Loucy (cell line): Measurements from ENCODE around the gene CREG1.

Experiments used
- H2AFZ ChIP-seq: fragments of 200-600 bp; sonication (generic); 2 replicates; pipeline ENCODE4 v1.6.0; 2016; ENCODE audit warnings: antibody characterized with exemption, mild to moderate bottlenecking, low read length, moderate library complexity
- H3F3A ChIP-seq: fragments of 200-600 bp; 2 replicates; pipeline ENCODE4 v1.6.0; 2016; ENCODE audit warnings: antibody characterized with exemption, low read depth, mild to moderate bottlenecking
- H3K27me3 ChIP-seq: fragments of 200-600 bp; sonication (generic); 2 replicates; pipeline ENCODE4 v1.6.1; 2014; ENCODE audit warnings: low read length, mild to moderate bottlenecking; ENCODE audit not compliant: insufficient read depth, poor library complexity, severe bottlenecking
- H3K36me3 ChIP-seq: fragments of 200-600 bp; sonication (generic); 2 replicates; pipeline ENCODE4 v1.6.1; 2016; ENCODE audit warnings: low read length; ENCODE audit not compliant: insufficient read depth
- H3K4me1 ChIP-seq: fragments of 200-600 bp; sonication (generic); 2 replicates; pipeline ENCODE4 v1.5.1; 2014; ENCODE audit warnings: low read length, mild to moderate bottlenecking; ENCODE audit not compliant: insufficient read depth, poor library complexity, severe bottlenecking
- H3K4me2 ChIP-seq: fragments of 200-600 bp; sonication (generic); 2 replicates; pipeline ENCODE4 v1.6.0; 2014; ENCODE audit warnings: antibody characterized with exemption, low read length, low read depth, mild to moderate bottlenecking; ENCODE audit not compliant: poor library complexity, severe bottlenecking
- H3K4me3 ChIP-seq: fragments of 200-600 bp; sonication (generic); 2 replicates; pipeline ENCODE4 v1.5.1; 2014; ENCODE audit warnings: low read length, mild to moderate bottlenecking, mixed read lengths; ENCODE audit not compliant: poor library complexity, severe bottlenecking
- H3K79me2 ChIP-seq: fragments of 200-600 bp; sonication (generic); 2 replicates; pipeline ENCODE4 v1.6.1; 2014; ENCODE audit warnings: low read length; ENCODE audit not compliant: insufficient read depth
- H3K9ac ChIP-seq: fragments of 200-600 bp; sonication (generic); 2 replicates; pipeline ENCODE4 v1.6.0; 2014; ENCODE audit warnings: mild to moderate bottlenecking, low read depth, low read length, moderate library complexity; ENCODE audit not compliant: poor library complexity, severe bottlenecking
- H3K9me2 ChIP-seq: fragments of 200-600 bp; sonication (generic); replicated peaks from 2 replicates; pipeline ENCODE4 v1.6.1; 2016; ENCODE audit warnings: low read depth, low read length, mixed read lengths
- H3K9me3 ChIP-seq: fragments of 200-600 bp; sonication (generic); 2 replicates; pipeline ENCODE4 v1.6.1; 2014; ENCODE audit warnings: mild to moderate bottlenecking, antibody characterized with exemption, low read length, low read depth; ENCODE audit not compliant: insufficient read depth
- H4K20me1 ChIP-seq: fragments of 200-600 bp; sonication (generic); 2 replicates; pipeline ENCODE4 v1.6.0; 2014; ENCODE audit warnings: antibody characterized with exemption, low read length, mild to moderate bottlenecking; ENCODE audit not compliant: insufficient read depth, poor library complexity, severe bottlenecking
- CTCF ChIP-seq: fragments of 200-600 bp; sonication (generic); conservative IDR thresholded peaks from 2 replicates; pipeline ENCODE4 v1.5.1; 2014; ENCODE audit warnings: mild to moderate bottlenecking, antibody characterized with exemption, low read length
- EZH2phosphoT487 ChIP-seq: fragments of 200-600 bp; IDR thresholded peaks from 2 replicates; pipeline ENCODE4 v1.6.1; 2018; ENCODE audit warnings: antibody characterized with exemption, mild to moderate bottlenecking, moderate library complexity, borderline replicate concordance

Gene CREG1

GRCh38 chr1:167542109-167543032 is 11.2 kb downstream of the CREG1 start:
- TF ChIP-seq EZH2phosphoT487 (no peak), CTCF (no peak)
- no peak overlapping the region for H3K4me2 ChIP-seq
- H3K9me2 ChIP-seq, result no peaks in the 10 kb centered on the region
- H3K4me1 ChIP-seq, result no peaks in the 10 kb centered on the region
- no peak overlapping the region for H3K4me3 ChIP-seq
- no peaks in the 10 kb centered on the region for H3K9me3 ChIP-seq
- peaks cover 11% of the 10 kb centered on the region; the same call in 1 of the 2 replicates for H3K36me3 ChIP-seq
- no peaks in the 10 kb centered on the region for H3F3A ChIP-seq
- no peak overlapping the region for H3K9ac ChIP-seq
- H4K20me1 ChIP-seq, result no peaks in the 10 kb centered on the region
- no peaks in the 10 kb centered on the region for H3K79me2 ChIP-seq
- no peaks in the 10 kb centered on the region for H3K27me3 ChIP-seq
- no peak overlapping the region for H2AFZ ChIP-seq

GRCh38 chr1:167541610-167542009 is 12.0 kb downstream of the CREG1 start:
- H3K79me2 ChIP-seq, result no peaks in the 10 kb centered on the region
- H3K4me3 ChIP-seq, result no peak overlapping the region
- no peak for TF ChIP-seq CTCF
- no peak for TF ChIP-seq EZH2phosphoT487
- no peaks in the 10 kb centered on the region for H3K9me3 ChIP-seq
- H3K36me3 ChIP-seq, result peaks cover 11% of the 10 kb centered on the region; the same call in 1 of the 2 replicates
- no peak overlapping the region for H2AFZ ChIP-seq
- H3K9ac ChIP-seq, result no peak overlapping the region
- no peaks in the 10 kb centered on the region for H3K27me3 ChIP-seq
- no peak overlapping the region for H3K4me2 ChIP-seq
- H4K20me1 ChIP-seq, result no peaks in the 10 kb centered on the region
- no peaks in the 10 kb centered on the region for H3K9me2 ChIP-seq
- no peaks in the 10 kb centered on the region for H3F3A ChIP-seq
- H3K4me1 ChIP-seq, result no peaks in the 10 kb centered on the region

- no peaks in the 10 kb centered on the region for H3K4me1 ChIP-seq
- H3K27me3 ChIP-seq, result no peaks in the 10 kb centered on the region
- no peaks in the 10 kb centered on the region for H3K79me2 ChIP-seq
- H4K20me1 ChIP-seq, result no peaks in the 10 kb centered on the region
- H3K4me3 ChIP-seq, result no peak overlapping the region
- no peak overlapping the region for H3K9ac ChIP-seq
- no peaks in the 10 kb centered on the region for H3K9me2 ChIP-seq
- H3K9me3 ChIP-seq, result no peaks in the 10 kb centered on the region
- peaks cover 11% of the 10 kb centered on the region; the same call in 1 of the 2 replicates for H3K36me3 ChIP-seq
- no peak overlapping the region for H3K4me2 ChIP-seq
- H3F3A ChIP-seq, result no peaks in the 10 kb centered on the region
- no peak overlapping the region for H2AFZ ChIP-seq
- no peak for TF ChIP-seq CTCF
- no peak for TF ChIP-seq EZH2phosphoT487
These were observed 12.6 kb downstream of the CREG1 start for GRCh38 chr1:167541003-167541402.
